Omental fat pad (tissue), 4 donors: Measurements from ENCODE around the gene CRHR1. TPM values are rescaled to one million over a fixed set of nuclear protein-coding genes. Genes with fewer than 3 reads are reported as not detected.

Experiments used
- ATAC-seq: fragments of 150-250 bp; one replicate; pipeline ENCODE4 v1.9.1; 2016; ENCODE audit warnings: mild to moderate bottlenecking, moderate library complexity; ENCODE audit not compliant: low FRiP score
- DNase-seq: peaks from one replicate; pipeline ENCODE4 v3.0.0-alpha.2; 2019; ENCODE audit warnings: low spot score
- total RNA-seq, 4 donors: library from RNA; depleted of rRNA; stranded (reverse); fragments of >200 nt; gene quantifications; one replicate each; pipeline ENCODE4 v1.1.0, GENCODE V29; 2016
- TF ChIP-seq, protein P1 (sequence below), 3 donors: fragments of 450-650 bp; IDR thresholded peaks; one replicate each; pipeline ENCODE4 v1.5.1; 2016 to 2017; ENCODE audit warnings: antibody characterized with exemption in 3 of 3, mild to moderate bottlenecking in 3 of 3, moderate library complexity in 2 of 3

Gene CRHR1
- total RNA-seq, 4 donors from 2014 or later, result not detected

GRCh38 chr17:45847101-45847500 is 63.0 kb downstream of the CRHR1 start:
- TF ChIP-seq, protein P1, sequence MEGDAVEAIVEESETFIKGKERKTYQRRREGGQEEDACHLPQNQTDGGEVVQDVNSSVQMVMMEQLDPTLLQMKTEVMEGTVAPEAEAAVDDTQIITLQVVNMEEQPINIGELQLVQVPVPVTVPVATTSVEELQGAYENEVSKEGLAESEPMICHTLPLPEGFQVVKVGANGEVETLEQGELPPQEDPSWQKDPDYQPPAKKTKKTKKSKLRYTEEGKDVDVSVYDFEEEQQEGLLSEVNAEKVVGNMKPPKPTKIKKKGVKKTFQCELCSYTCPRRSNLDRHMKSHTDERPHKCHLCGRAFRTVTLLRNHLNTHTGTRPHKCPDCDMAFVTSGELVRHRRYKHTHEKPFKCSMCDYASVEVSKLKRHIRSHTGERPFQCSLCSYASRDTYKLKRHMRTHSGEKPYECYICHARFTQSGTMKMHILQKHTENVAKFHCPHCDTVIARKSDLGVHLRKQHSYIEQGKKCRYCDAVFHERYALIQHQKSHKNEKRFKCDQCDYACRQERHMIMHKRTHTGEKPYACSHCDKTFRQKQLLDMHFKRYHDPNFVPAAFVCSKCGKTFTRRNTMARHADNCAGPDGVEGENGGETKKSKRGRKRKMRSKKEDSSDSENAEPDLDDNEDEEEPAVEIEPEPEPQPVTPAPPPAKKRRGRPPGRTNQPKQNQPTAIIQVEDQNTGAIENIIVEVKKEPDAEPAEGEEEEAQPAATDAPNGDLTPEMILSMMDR (IDR thresholded peaks at IDR 0.05), result no peak
- ATAC-seq (no peak), DNase-seq (no peak)

DNA sequence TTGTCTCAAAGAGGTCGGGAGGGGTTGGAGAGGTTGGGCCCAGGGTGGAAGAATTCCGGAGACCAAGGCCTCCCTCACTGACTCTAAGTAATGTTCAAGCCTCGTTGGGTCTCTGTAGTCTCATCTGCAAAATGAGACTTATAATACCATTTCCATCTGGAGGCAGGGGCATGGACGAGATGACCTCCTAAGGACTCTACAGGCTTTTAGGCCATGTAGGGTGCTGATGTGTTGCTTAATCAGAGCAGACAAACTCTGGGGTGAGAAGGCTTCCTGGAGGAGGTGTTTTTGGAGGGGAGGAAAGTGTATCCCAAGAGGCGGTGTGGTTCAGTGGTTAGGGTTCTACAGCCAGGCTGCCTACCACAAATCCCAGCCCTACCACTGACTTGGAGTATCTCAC is 63.6 kb downstream of the CRHR1 start:
- ATAC-seq (no peak), DNase-seq (no peak)
- TF ChIP-seq, protein P1 (IDR thresholded peaks at IDR 0.05), result no peak

DNA sequence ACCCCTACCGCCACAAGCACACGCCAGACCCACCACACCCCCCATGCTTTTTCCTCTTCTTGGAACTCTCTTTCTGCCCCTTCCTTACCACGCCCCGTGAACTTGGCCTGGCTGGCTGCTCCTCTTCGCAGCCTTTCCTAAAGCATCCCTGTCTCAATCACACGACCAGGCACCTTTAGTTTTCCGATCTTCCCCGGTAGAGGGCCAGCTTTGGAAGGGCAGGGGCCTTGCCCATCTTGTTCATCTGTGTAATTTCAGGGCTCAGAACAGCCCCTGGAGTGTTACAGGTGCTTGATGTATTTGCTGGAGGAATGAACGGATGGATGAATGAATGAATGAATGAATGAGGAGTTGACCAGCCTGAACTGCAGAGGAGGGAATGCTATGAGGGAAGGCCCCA is 64.3 kb downstream of the CRHR1 start:
- no peak for DNase-seq
- no peak for ATAC-seq
- TF ChIP-seq, protein P1 (IDR thresholded peaks at IDR 0.05), result no peak

DNA sequence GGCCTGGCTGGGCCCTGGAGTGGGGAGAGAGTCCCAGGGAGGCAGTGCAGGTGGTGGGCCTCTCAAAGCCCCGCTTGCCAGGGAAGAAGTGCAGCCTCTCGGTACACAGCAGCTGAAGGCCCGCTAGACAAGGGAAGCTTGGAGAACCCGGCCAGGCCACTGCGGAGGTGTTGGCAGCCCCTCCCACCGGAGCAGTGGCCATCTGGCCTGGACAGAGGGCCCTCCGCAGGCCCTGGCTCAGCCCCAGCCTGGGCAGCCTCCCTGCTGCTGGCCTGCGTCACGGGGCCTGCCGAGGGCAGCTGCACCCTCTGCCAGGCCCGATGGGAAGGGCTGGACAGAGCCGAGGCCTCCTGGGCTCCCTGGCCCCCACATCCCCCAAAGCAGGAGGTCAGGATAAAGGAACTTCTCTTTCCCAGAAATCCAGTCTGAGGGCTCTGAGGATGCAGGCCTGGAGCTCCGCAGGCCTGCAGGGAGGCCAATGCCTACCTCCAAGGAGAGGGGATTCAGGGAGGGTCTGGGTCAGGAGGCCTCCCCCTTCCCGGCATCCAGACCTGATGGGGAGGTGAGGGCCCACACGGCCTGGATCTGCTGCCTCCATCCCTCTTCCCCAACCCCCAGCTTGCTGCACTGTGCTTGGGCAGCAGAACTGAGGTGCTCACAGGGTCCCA is 64.9 kb downstream of the CRHR1 start:
- TF ChIP-seq, protein P1 (IDR thresholded peaks at IDR 0.05), result no peak
- DNase-seq (no peak), ATAC-seq (no peak)

GRCh38 chr17:45849536-45849990 is 65.4 kb downstream of the CRHR1 start:
- ATAC-seq (no peak), DNase-seq (no peak)
- TF ChIP-seq, protein P1 (IDR thresholded peaks at IDR 0.05), result no peak

GRCh38 chr17:45850011-45850410 is 65.9 kb downstream of the CRHR1 start:
- DNase-seq (no peak), ATAC-seq (no peak)

DNA sequence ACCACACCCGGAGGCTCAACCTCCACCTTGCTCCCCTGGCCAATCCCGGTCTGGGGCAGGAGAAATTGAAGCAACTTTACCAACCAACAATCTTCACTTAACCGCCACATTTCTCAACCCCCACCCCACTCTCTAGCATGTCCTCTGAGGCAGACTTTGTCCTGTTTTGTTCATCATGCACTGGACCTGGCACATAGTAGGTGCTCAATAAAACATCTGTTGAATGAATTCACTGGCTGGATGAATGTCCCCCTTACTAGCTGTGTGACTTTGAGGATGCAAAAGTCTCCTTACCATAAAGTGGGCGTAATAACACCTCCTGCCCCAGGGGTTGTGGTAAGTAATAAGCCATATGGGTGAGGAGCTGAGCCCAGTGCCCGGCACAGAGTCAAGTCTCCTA is 66.3 kb downstream of the CRHR1 start:
- TF ChIP-seq, protein P1 (IDR thresholded peaks at IDR 0.05), result no peak
- no peak for ATAC-seq
- DNase-seq, result no peak

More at GRCh38 chr17:45850011-45850410, 65.9 kb downstream of the CRHR1 start:
- TF ChIP-seq, protein P1 (IDR thresholded peaks at IDR 0.05), result no peak
